ENCODE measurements around the gene SYNDIG1. TPM values are rescaled to one million over a fixed set of nuclear protein-coding genes. Genes with fewer than 3 reads are reported as not detected.

SYNDIG1 gene
- total RNA-seq, 1 donor from 2014 or later: 13.7 TPM

- Histone ChIP-seq H3K27me3 (no peaks in the 10 kb centered on the region), H3K36me3 (no peaks in the 10 kb centered on the region), H3K4me3 (no peak overlapping the region), H3K9me3 (peaks cover 0 to 8% of the 10 kb centered on the region in 2 donors), H3K27ac (no peak overlapping the region), H3K4me1 (no peaks in the 10 kb centered on the region)
- DNase-seq (ENCODE audit: low spot score in 2 of 2): peak in 1 of 2 donors; percentile 41
- intact Hi-C loops (cut with DNase I): no loop called here
- TF ChIP-seq CTCF (IDR thresholded peaks at IDR 0.05): no peak
Observed at GRCh38 chr20:24683676-24684075, 214.2 kb downstream of the SYNDIG1 start.

GRCh38 chr20:24684421-24684871 is 215.0 kb downstream of the SYNDIG1 start:
- no peak overlapping the region for H3K27ac ChIP-seq
- H3K4me1 ChIP-seq: no peaks in the 10 kb centered on the region
- TF ChIP-seq CTCF (IDR thresholded peaks at IDR 0.05): no peak
- H3K9me3 ChIP-seq: peaks cover 0 to 8% of the 10 kb centered on the region in 2 donors
- H3K27me3 ChIP-seq: no peaks in the 10 kb centered on the region
- no peak overlapping the region for H3K4me3 ChIP-seq
- intact Hi-C loops (cut with DNase I): no loop called here
- DNase-seq (ENCODE audit: low spot score in 2 of 2): peak in 1 of 2 donors; percentile 49
- H3K36me3 ChIP-seq: no peaks in the 10 kb centered on the region

GRCh38 chr20:24684956-24685691 is 215.7 kb downstream of the SYNDIG1 start:
- intact Hi-C loops (cut with DNase I): no loop called here
- Histone ChIP-seq H3K27me3 (no peaks in the 10 kb centered on the region), H3K9me3 (peaks cover 0 to 8% of the 10 kb centered on the region in 2 donors), H3K4me1 (no peaks in the 10 kb centered on the region), H3K27ac (no peak overlapping the region), H3K4me3 (no peak overlapping the region), H3K36me3 (no peaks in the 10 kb centered on the region)
- peak; percentile 1 to 49 for DNase-seq (ENCODE audit: low spot score in 2 of 2)
- TF ChIP-seq CTCF (IDR thresholded peaks at IDR 0.05): no peak

GRCh38 chr20:24685736-24686135 is 216.3 kb downstream of the SYNDIG1 start:
- Histone ChIP-seq H3K9me3 (peaks cover 0 to 8% of the 10 kb centered on the region in 2 donors), H3K27ac (no peak overlapping the region), H3K4me3 (no peak overlapping the region), H3K27me3 (no peaks in the 10 kb centered on the region), H3K36me3 (no peaks in the 10 kb centered on the region), H3K4me1 (no peaks in the 10 kb centered on the region)
- intact Hi-C loops (cut with DNase I): no loop called here
- peak in 1 of 2 donors; percentile 39 for DNase-seq (ENCODE audit: low spot score in 2 of 2)
- TF ChIP-seq CTCF (IDR thresholded peaks at IDR 0.05): no peak

GRCh38 chr20:24686156-24686555 is 216.7 kb downstream of the SYNDIG1 start:
- peak in 1 of 2 donors; percentile 37 for DNase-seq (ENCODE audit: low spot score in 2 of 2)
- no peak for TF ChIP-seq CTCF (IDR thresholded peaks at IDR 0.05)

More at GRCh38 chr20:24686156-24686555, 216.7 kb downstream of the SYNDIG1 start:
- Histone ChIP-seq H3K36me3 (no peaks in the 10 kb centered on the region), H3K4me3 (no peak overlapping the region), H3K9me3 (peaks cover 0 to 8% of the 10 kb centered on the region in 2 donors), H3K27ac (no peak overlapping the region), H3K4me1 (no peaks in the 10 kb centered on the region), H3K27me3 (no peaks in the 10 kb centered on the region)
- intact Hi-C loops (cut with DNase I): no loop called here

All from ascending aorta (tissue), 2 donors.